PC-3 (cell line): ENCODE measurements around the gene PYROXD2. TPM values are rescaled to one million over a fixed set of nuclear protein-coding genes. Genes with fewer than 3 reads are reported as not detected.

Source experiments
- ATAC-seq: fragments of 200-7000 bp; cut with Tn5 transposase; 2 replicates; pipeline ENCODE4 v1.9.1; 2020; ENCODE audit warnings: mild to moderate bottlenecking, moderate library complexity
- BruUV-seq: library from RNA; stranded (reverse); fragments of 400-500 nt; replicated peaks from 2 replicates; lab custom pipeline; 2021; lab: Mats Ljungman, UMichigan
- CTCF ChIA-PET: fragments of 300-600 bp; sonication (Branson Sonifier 250); formaldehyde crosslinking; loops from one replicate; lab custom pipeline; 2022; ENCODE audit warnings: antibody characterized with exemption; lab: Charles Lee
- POLR2A ChIA-PET: fragments of 300-600 bp; sonication (Branson Sonifier 250); formaldehyde crosslinking; loops from one replicate; lab custom pipeline; 2022; ENCODE audit warnings: antibody characterized with exemption; ENCODE audit not compliant: unreplicated experiment; lab: Charles Lee
- DNase-seq: peaks from one replicate; pipeline ENCODE4 v3.0.0-alpha.2; 2015
- H2AFZ ChIP-seq: fragments of 300-600 bp; sonication (generic); 2 replicates; pipeline ENCODE4 v1.6.0; 2016; ENCODE audit warnings: antibody characterized with exemption, low read length
- H3F3A ChIP-seq: fragments of 300-600 bp; sonication (generic); one replicate; pipeline ENCODE4 v1.6.0; 2017; ENCODE audit warnings: antibody characterized with exemption, low read length, control low read depth, mild to moderate bottlenecking; ENCODE audit not compliant: unreplicated experiment
- H3K27ac ChIP-seq: fragments of 300-600 bp; sonication (generic); 2 replicates; pipeline ENCODE4 v1.5.1; 2016; ENCODE audit warnings: mild to moderate bottlenecking, low read length
- H3K27me3 ChIP-seq: fragments of 300-600 bp; sonication (generic); 2 replicates; pipeline ENCODE4 v1.6.1; 2016; ENCODE audit warnings: low read length, mixed read lengths
- H3K36me3 ChIP-seq: fragments of 300-600 bp; sonication (generic); 2 replicates; pipeline ENCODE4 v1.6.1; 2016; ENCODE audit warnings: low read depth, mixed run types, low read length, mixed read lengths
- H3K4me1 ChIP-seq: fragments of 300-600 bp; sonication (generic); 2 replicates; pipeline ENCODE4 v1.5.1; 2016; ENCODE audit warnings: low read length; ENCODE audit not compliant: insufficient read depth
- H3K4me2 ChIP-seq: fragments of 300-600 bp; sonication (generic); 2 replicates; pipeline ENCODE4 v1.6.0; 2016; ENCODE audit warnings: low read length
- H3K4me3 ChIP-seq: fragments of 300-600 bp; sonication (generic); 2 replicates; pipeline ENCODE4 v1.5.1; 2016; ENCODE audit warnings: mild to moderate bottlenecking, low read length, mixed read lengths
- H3K79me2 ChIP-seq: fragments of 300-600 bp; sonication (generic); 2 replicates; pipeline ENCODE4 v1.6.1; 2017; ENCODE audit warnings: low read length, mixed read lengths
- H3K9ac ChIP-seq: fragments of 300-600 bp; sonication (generic); 2 replicates; pipeline ENCODE4 v1.6.0; 2016; ENCODE audit warnings: mild to moderate bottlenecking, low read length
- H3K9me2 ChIP-seq: fragments of 300-600 bp; sonication (generic); replicated peaks from 2 replicates; pipeline ENCODE4 v1.6.1; 2016; ENCODE audit warnings: mixed run types, low read length, mixed read lengths
- H3K9me3 ChIP-seq: fragments of 300-600 bp; sonication (generic); 2 replicates; pipeline ENCODE4 v1.6.1; 2016; ENCODE audit warnings: low read length, mixed read lengths
- H4K20me1 ChIP-seq: fragments of 300-600 bp; sonication (generic); 2 replicates; pipeline ENCODE4 v1.6.1; 2016; ENCODE audit warnings: low read length, mixed read lengths
- CTCF ChIP-seq: fragments of 300-600 bp; sonication (generic); conservative IDR thresholded peaks from 2 replicates; pipeline ENCODE4 v1.5.1; 2017; ENCODE audit warnings: antibody characterized with exemption, low read depth, mild to moderate bottlenecking, low read length
- EZH2 ChIP-seq: fragments of 300-600 bp; sonication (generic); IDR thresholded peaks from one replicate; pipeline ENCODE4 v1.6.1; 2017; ENCODE audit warnings: antibody characterized with exemption, mild to moderate bottlenecking, low read length; ENCODE audit not compliant: unreplicated experiment
- EZH2phosphoT487 ChIP-seq: fragments of 300-600 bp; sonication (generic); IDR thresholded peaks from 2 replicates; pipeline ENCODE4 v1.6.1; 2018; ENCODE audit warnings: mild to moderate bottlenecking, antibody characterized with exemption, low read length, borderline replicate concordance
- intact Hi-C: fragments of 100-400 bp; cut with micrococcal nuclease; formaldehyde crosslinking; loops from 2 replicates; pipeline ENCODE4 v1.9.0; 2023
- total RNA-seq: library from RNA; depleted of rRNA; stranded (reverse); fragments of >200 nt; gene quantifications from 2 replicates; pipeline ENCODE4 v1.2.3, GENCODE V29; 2014

Gene PYROXD2
- total RNA-seq, 1 experiment from 2014 or later = 3.1 TPM

- no peak for ATAC-seq
- ChIA-PET POLR2A (no interaction called here), CTCF (no interaction called here)
- Histone ChIP-seq H3K4me3 (no peak overlapping the region), H3K9me2 (no peaks in the 10 kb centered on the region), H3K4me2 (no peak overlapping the region), H3K36me3 (no peaks in the 10 kb centered on the region), H2AFZ (no peak overlapping the region), H3F3A (no peaks in the 10 kb centered on the region), H3K27me3 (no peaks in the 10 kb centered on the region), H4K20me1 (no peaks in the 10 kb centered on the region), H3K9ac (no peak overlapping the region), H3K9me3 (no peaks in the 10 kb centered on the region), H3K79me2 (no peaks in the 10 kb centered on the region), H3K27ac (no peak overlapping the region), H3K4me1 (peaks cover 19% of the 10 kb centered on the region)
- intact Hi-C loops = no loop called here
- no peak for DNase-seq
- no TSS peak for BruUV-seq
- TF ChIP-seq CTCF (no peak), EZH2 (no peak), EZH2phosphoT487 (no peak)
Measured at GRCh38 chr10:98463016-98463415, 48.0 kb upstream of the PYROXD2 start.

- Histone ChIP-seq H3K27ac (peak overlapping the region; percentile 18), H3K9me2 (no peaks in the 10 kb centered on the region), H3K27me3 (no peaks in the 10 kb centered on the region), H3K36me3 (no peaks in the 10 kb centered on the region), H2AFZ (no peak overlapping the region), H3K9ac (no peak overlapping the region), H3F3A (no peaks in the 10 kb centered on the region), H4K20me1 (no peaks in the 10 kb centered on the region), H3K4me1 (peaks cover 20% of the 10 kb centered on the region), H3K9me3 (no peaks in the 10 kb centered on the region), H3K79me2 (no peaks in the 10 kb centered on the region), H3K4me2 (peak overlapping the region; percentile 52), H3K4me3 (no peak overlapping the region)
- intact Hi-C loops = loop anchor here (2.0 kb wide), 2 partner anchors 37 to 57 kb away; no protein-coding TSS in a partner anchor
- no peak for TF ChIP-seq EZH2
- TF ChIP-seq CTCF = no peak
- no peak for TF ChIP-seq EZH2phosphoT487
- no TSS peak for BruUV-seq
- no peak for ATAC-seq
- ChIA-PET POLR2A (no interaction called here), CTCF (interaction anchor here (0.8 kb wide), 1 partner anchor 199 kb away, joined by 3 read pairs; no protein-coding TSS in a partner anchor)
- DNase-seq = no peak
Measured at GRCh38 chr10:98461500-98461842, 46.5 kb upstream of the PYROXD2 start.

- Histone ChIP-seq H3K36me3 (no peaks in the 10 kb centered on the region), H3K9me2 (no peaks in the 10 kb centered on the region), H4K20me1 (no peaks in the 10 kb centered on the region), H3K27me3 (no peaks in the 10 kb centered on the region), H3K79me2 (no peaks in the 10 kb centered on the region), H3K4me3 (no peak overlapping the region), H3K4me1 (peaks cover 20% of the 10 kb centered on the region), H3K9me3 (no peaks in the 10 kb centered on the region), H3K9ac (no peak overlapping the region), H3F3A (no peaks in the 10 kb centered on the region), H3K4me2 (peak overlapping the region; percentile 52), H3K27ac (peak overlapping the region; percentile 18), H2AFZ (no peak overlapping the region)
- BruUV-seq = no TSS peak
- ATAC-seq (peak; percentile 93), DNase-seq (peak; percentile 93)
- ChIA-PET POLR2A (no interaction called here), CTCF (interaction anchor here (0.8 kb wide), 1 partner anchor 198 kb away, joined by 3 read pairs; no protein-coding TSS in a partner anchor)
- intact Hi-C loops = loop anchor here (2.0 kb wide), 2 partner anchors 36 to 56 kb away; no protein-coding TSS in a partner anchor
- TF ChIP-seq EZH2 (no peak), EZH2phosphoT487 (no peak), CTCF (no peak)
Measured at GRCh38 chr10:98460837-98461499, 46.0 kb upstream of the PYROXD2 start.
